ENCODE measurements around the gene ACBD6.

DNA sequence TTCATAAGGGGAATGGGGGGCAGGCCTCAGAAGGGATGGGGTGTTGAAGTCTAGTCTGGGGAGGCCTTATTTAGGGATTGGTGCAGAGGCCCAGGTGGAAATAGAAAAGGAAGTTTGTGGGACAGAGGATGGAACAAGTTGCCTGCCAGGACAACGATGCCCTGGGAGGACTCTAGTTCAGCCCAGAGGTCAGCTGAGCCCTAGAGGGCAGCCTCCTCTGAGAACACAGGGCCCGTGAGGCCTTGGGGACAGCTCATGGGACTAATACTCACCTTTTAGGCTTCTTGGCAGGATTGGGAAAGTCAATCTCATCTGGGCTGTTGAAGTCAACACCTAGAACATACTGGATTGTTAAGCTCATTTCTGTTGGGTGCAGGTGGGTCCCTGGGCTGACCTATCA lies 229.3 kb downstream of the ACBD6 start:
- no peak for TF ChIP-seq POLR2A (IDR thresholded peaks at IDR 0.05)
- TF ChIP-seq, protein P1, sequence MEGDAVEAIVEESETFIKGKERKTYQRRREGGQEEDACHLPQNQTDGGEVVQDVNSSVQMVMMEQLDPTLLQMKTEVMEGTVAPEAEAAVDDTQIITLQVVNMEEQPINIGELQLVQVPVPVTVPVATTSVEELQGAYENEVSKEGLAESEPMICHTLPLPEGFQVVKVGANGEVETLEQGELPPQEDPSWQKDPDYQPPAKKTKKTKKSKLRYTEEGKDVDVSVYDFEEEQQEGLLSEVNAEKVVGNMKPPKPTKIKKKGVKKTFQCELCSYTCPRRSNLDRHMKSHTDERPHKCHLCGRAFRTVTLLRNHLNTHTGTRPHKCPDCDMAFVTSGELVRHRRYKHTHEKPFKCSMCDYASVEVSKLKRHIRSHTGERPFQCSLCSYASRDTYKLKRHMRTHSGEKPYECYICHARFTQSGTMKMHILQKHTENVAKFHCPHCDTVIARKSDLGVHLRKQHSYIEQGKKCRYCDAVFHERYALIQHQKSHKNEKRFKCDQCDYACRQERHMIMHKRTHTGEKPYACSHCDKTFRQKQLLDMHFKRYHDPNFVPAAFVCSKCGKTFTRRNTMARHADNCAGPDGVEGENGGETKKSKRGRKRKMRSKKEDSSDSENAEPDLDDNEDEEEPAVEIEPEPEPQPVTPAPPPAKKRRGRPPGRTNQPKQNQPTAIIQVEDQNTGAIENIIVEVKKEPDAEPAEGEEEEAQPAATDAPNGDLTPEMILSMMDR (IDR thresholded peaks at IDR 0.05), result no peak

Data from lower leg skin (tissue), 3 donors.